C4-2B (cell line): ENCODE data around the gene SNED1.

ENCODE experiments used
- H3K27ac ChIP-seq: fragments of 450-650 bp; 2 replicates; pipeline ENCODE4 v1.5.1; 2017
- ZFX ChIP-seq: fragments of 450-650 bp; IDR thresholded peaks from 2 replicates; pipeline ENCODE4 v1.6.1; 2017
- TF ChIP-seq, protein P1 (sequence below): fragments of 450-650 bp; conservative IDR thresholded peaks from 2 replicates; pipeline ENCODE4 v1.5.1; 2017; ENCODE audit warnings: mild to moderate bottlenecking

The SNED1 gene

GRCh38 chr2:241063587-241063986 is 65.2 kb downstream of the SNED1 start:
- no peak for TF ChIP-seq ZFX
- TF ChIP-seq, protein P1, sequence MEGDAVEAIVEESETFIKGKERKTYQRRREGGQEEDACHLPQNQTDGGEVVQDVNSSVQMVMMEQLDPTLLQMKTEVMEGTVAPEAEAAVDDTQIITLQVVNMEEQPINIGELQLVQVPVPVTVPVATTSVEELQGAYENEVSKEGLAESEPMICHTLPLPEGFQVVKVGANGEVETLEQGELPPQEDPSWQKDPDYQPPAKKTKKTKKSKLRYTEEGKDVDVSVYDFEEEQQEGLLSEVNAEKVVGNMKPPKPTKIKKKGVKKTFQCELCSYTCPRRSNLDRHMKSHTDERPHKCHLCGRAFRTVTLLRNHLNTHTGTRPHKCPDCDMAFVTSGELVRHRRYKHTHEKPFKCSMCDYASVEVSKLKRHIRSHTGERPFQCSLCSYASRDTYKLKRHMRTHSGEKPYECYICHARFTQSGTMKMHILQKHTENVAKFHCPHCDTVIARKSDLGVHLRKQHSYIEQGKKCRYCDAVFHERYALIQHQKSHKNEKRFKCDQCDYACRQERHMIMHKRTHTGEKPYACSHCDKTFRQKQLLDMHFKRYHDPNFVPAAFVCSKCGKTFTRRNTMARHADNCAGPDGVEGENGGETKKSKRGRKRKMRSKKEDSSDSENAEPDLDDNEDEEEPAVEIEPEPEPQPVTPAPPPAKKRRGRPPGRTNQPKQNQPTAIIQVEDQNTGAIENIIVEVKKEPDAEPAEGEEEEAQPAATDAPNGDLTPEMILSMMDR: no peak
- peak overlapping the region; percentile 59 for H3K27ac ChIP-seq

- TF ChIP-seq, protein P1: no peak
- TF ChIP-seq ZFX: no peak
- H3K27ac ChIP-seq: peak overlapping the region; percentile 59
Observed at GRCh38 chr2:241064008-241064801, 65.8 kb downstream of the SNED1 start.

- H3K27ac ChIP-seq: peak overlapping the region; percentile 59; the same call in 1 of the 2 replicates
- TF ChIP-seq, protein P1: no peak
- no peak for TF ChIP-seq ZFX
Observed at GRCh38 chr2:241064802-241065354, 66.5 kb downstream of the SNED1 start.

DNA sequence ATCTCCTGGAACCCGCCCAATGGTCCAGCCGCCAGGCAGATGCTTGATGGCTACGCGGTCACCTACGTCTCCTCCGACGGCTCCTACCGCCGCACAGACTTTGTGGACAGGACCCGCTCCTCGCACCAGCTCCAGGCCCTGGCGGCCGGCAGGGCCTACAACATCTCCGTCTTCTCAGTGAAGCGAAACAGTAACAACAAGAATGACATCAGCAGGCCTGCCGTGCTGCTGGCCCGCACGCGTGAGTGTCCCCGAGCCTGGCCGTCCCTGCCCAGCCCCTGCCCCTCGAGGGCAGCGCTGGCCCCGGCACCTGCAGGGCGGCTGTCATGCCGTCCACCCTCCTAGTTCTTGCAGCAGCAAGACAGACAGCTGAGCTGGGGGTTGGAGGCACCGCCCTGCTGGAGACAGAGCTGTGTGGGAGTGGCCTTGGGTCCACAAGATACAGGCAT is 67.0 kb downstream of the SNED1 start:
- TF ChIP-seq ZFX: no peak
- TF ChIP-seq, protein P1: no peak

GRCh38 chr2:241066171-241066892 is 67.9 kb downstream of the SNED1 start:
- TF ChIP-seq, protein P1: no peak
- TF ChIP-seq ZFX: no peak
- no peak overlapping the region for H3K27ac ChIP-seq

More for the DNA sequence above, 67.0 kb downstream of the SNED1 start:
- no peak overlapping the region for H3K27ac ChIP-seq

DNA sequence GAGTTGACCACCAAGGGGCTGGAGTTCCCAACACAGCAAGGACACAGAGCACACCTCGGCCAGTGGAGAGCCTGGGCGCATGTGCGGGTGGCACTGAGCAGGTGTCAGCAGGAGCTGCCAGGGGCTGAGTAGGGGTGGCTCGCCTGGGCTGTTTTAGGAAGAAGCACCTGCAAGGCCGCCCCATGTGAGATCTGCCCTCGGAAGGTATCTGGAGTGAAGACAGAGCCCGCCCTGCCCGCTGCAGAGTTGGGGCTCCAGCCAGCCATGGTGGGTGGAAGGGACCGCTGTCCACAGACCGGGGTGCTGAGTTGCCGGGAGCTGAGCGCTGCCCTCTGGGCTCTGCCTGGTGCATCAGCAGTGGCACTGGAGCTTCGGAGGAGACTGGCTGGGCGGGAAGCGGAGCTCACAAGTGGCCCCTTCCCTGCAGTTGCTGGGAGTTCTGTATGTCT is 68.5 kb downstream of the SNED1 start:
- no peak for TF ChIP-seq ZFX
- TF ChIP-seq, protein P1: no peak
- H3K27ac ChIP-seq: no peak overlapping the region
